T-helper 17 cell (primary cell): ENCODE measurements around the gene ADGRA3. TPM values are rescaled to one million over a fixed set of nuclear protein-coding genes. Genes with fewer than 3 reads are reported as not detected.
"Not testable (repeated sequence)": the region's sequence is repeated elsewhere in the genome, so short reads cannot be mapped to it uniquely, and the experiment has no call there.

Source experiments
- ATAC-seq: fragments of 150-1000 bp; cut with Tn5 transposase; 2 replicates; pipeline ENCODE4 v1.10.0; 2021; ENCODE audit warnings: mild to moderate bottlenecking, moderate library complexity
- DNase-seq, 3 donors: peaks; one replicate each; pipeline versions ENCODE4 v3.0.0 to v3.0.0-alpha.2; 2020 to 2021
- H3K9me3 ChIP-seq: one replicate; pipeline ENCODE4 v1.7.0; 2013; ENCODE audit warnings: low read length, mild to moderate bottlenecking; ENCODE audit not compliant: control insufficient read depth, poor library complexity, severe bottlenecking
- H3K27ac Mint-ChIP-seq: one replicate; pipeline ENCODE4 v1.8.0; 2022; ENCODE audit warnings: mild to moderate bottlenecking, moderate library complexity, mixed read lengths
- H3K27me3 Mint-ChIP-seq: one replicate; pipeline ENCODE4 v1.8.0; 2022; ENCODE audit warnings: mixed read lengths
- H3K36me3 Mint-ChIP-seq: one replicate; pipeline ENCODE4 v1.8.0; 2022; ENCODE audit warnings: low read depth, mixed read lengths
- H3K4me1 Mint-ChIP-seq: one replicate; pipeline ENCODE4 v1.8.0; 2022; ENCODE audit warnings: mild to moderate bottlenecking, mixed read lengths
- H3K4me3 Mint-ChIP-seq: one replicate; pipeline ENCODE4 v1.8.0; 2022; ENCODE audit warnings: mild to moderate bottlenecking, moderate library complexity, mixed read lengths
- total RNA-seq, 4 donors: library from RNA in 2 of 4; stranded (reverse) in 2 of 4; gene quantifications; one replicate each; pipeline ENCODE4 v1.2.3 and lab custom pipeline; 2022 to 2026

The ADGRA3 gene
- total RNA-seq, 2 donors from 2014 or later: 0.16 to 0.35 TPM

- H3K4me3 Mint-ChIP-seq: no peak overlapping the region
These were observed 117.2 kb downstream of the ADGRA3 start for GRCh38 chr4:22398671-22399070.

GRCh38 chr4:22391551-22391950, 124.3 kb downstream of the ADGRA3 start:
- H3K27me3 Mint-ChIP-seq: no peaks in the 10 kb centered on the region
- no peak overlapping the region for H3K27ac Mint-ChIP-seq
- no peak for DNase-seq

More at GRCh38 chr4:22398671-22399070, 117.2 kb downstream of the ADGRA3 start:
- H3K9me3 ChIP-seq: no peaks in the 10 kb centered on the region
- no peak for DNase-seq
- Mint-ChIP-seq H3K27ac (no peak overlapping the region), H3K36me3 (no peaks in the 10 kb centered on the region), H3K27me3 (no peaks in the 10 kb centered on the region), H3K4me1 (no peaks in the 10 kb centered on the region)
- no peak for ATAC-seq

GRCh38 chr4:22389240-22389870, 126.5 kb downstream of the ADGRA3 start:
- no peak for ATAC-seq
- Mint-ChIP-seq H3K27ac (no peak overlapping the region), H3K36me3 (no peaks in the 10 kb centered on the region), H3K27me3 (no peaks in the 10 kb centered on the region), H3K4me3 (no peak overlapping the region), H3K4me1 (no peaks in the 10 kb centered on the region)
- DNase-seq: no peak
- H3K9me3 ChIP-seq: no peaks in the 10 kb centered on the region

More at GRCh38 chr4:22391551-22391950, 124.3 kb downstream of the ADGRA3 start:
- Mint-ChIP-seq H3K4me3 (no peak overlapping the region), H3K4me1 (no peaks in the 10 kb centered on the region), H3K36me3 (no peaks in the 10 kb centered on the region)
- no peaks in the 10 kb centered on the region for H3K9me3 ChIP-seq
- no peak for ATAC-seq

GRCh38 chr4:22385611-22386011, 130.3 kb downstream of the ADGRA3 start:
- ATAC-seq (no peak), DNase-seq (no peak)
- H3K9me3 ChIP-seq: no peaks in the 10 kb centered on the region
- Mint-ChIP-seq H3K4me1 (no peaks in the 10 kb centered on the region), H3K27ac (no peak overlapping the region), H3K36me3 (no peaks in the 10 kb centered on the region), H3K27me3 (no peaks in the 10 kb centered on the region), H3K4me3 (no peak overlapping the region)

- H3K27me3 Mint-ChIP-seq: no peaks in the 10 kb centered on the region
- no peaks in the 10 kb centered on the region for H3K36me3 Mint-ChIP-seq
- DNase-seq (no peak), ATAC-seq (no peak)
- no peaks in the 10 kb centered on the region for H3K9me3 ChIP-seq
- no peak overlapping the region for H3K27ac Mint-ChIP-seq
- H3K4me3 Mint-ChIP-seq: no peak overlapping the region
- no peaks in the 10 kb centered on the region for H3K4me1 Mint-ChIP-seq
These were observed 131.7 kb downstream of the ADGRA3 start for GRCh38 chr4:22384154-22384553.

GRCh38 chr4:22382216-22382615, 133.7 kb downstream of the ADGRA3 start:
- DNase-seq, H3K4me3 Mint-ChIP-seq, ATAC-seq, H3K27me3 Mint-ChIP-seq, H3K27ac Mint-ChIP-seq, H3K9me3 ChIP-seq, H3K4me1 Mint-ChIP-seq, H3K36me3 Mint-ChIP-seq: not testable (repeated sequence)

GRCh38 chr4:22372986-22373385, 142.9 kb downstream of the ADGRA3 start:
- H3K27me3 Mint-ChIP-seq: no peaks in the 10 kb centered on the region

GRCh38 chr4:22369901-22370562, 145.8 kb downstream of the ADGRA3 start:
- H3K27me3 Mint-ChIP-seq: no peaks in the 10 kb centered on the region

More at GRCh38 chr4:22372986-22373385, 142.9 kb downstream of the ADGRA3 start:
- no peak for ATAC-seq
- H3K9me3 ChIP-seq: no peaks in the 10 kb centered on the region
- H3K4me1 Mint-ChIP-seq: no peaks in the 10 kb centered on the region
- H3K27ac Mint-ChIP-seq: no peak overlapping the region
- no peaks in the 10 kb centered on the region for H3K36me3 Mint-ChIP-seq
- no peak for DNase-seq
- H3K4me3 Mint-ChIP-seq: no peak overlapping the region

GRCh38 chr4:22363787-22364186, 152.1 kb downstream of the ADGRA3 start:
- no peaks in the 10 kb centered on the region for H3K36me3 Mint-ChIP-seq
- ATAC-seq (no peak), DNase-seq (no peak)
- H3K9me3 ChIP-seq: no peaks in the 10 kb centered on the region
- H3K4me3 Mint-ChIP-seq: no peak overlapping the region
- H3K27ac Mint-ChIP-seq: no peak overlapping the region
- no peaks in the 10 kb centered on the region for H3K4me1 Mint-ChIP-seq
- H3K27me3 Mint-ChIP-seq: no peaks in the 10 kb centered on the region

More at GRCh38 chr4:22369901-22370562, 145.8 kb downstream of the ADGRA3 start:
- no peaks in the 10 kb centered on the region for H3K4me1 Mint-ChIP-seq
- ATAC-seq: no peak
- no peak overlapping the region for H3K27ac Mint-ChIP-seq
- DNase-seq: no peak
- no peak overlapping the region for H3K4me3 Mint-ChIP-seq
- no peaks in the 10 kb centered on the region for H3K36me3 Mint-ChIP-seq
- no peaks in the 10 kb centered on the region for H3K9me3 ChIP-seq

GRCh38 chr4:22363036-22363435, 152.8 kb downstream of the ADGRA3 start:
- Mint-ChIP-seq H3K4me1 (no peaks in the 10 kb centered on the region), H3K4me3 (no peak overlapping the region), H3K27ac (no peak overlapping the region), H3K27me3 (no peaks in the 10 kb centered on the region), H3K36me3 (no peaks in the 10 kb centered on the region)
- ATAC-seq: no peak
- no peak for DNase-seq
- H3K9me3 ChIP-seq: no peaks in the 10 kb centered on the region

GRCh38 chr4:22356987-22357596, 158.8 kb downstream of the ADGRA3 start:
- Mint-ChIP-seq H3K36me3 (no peaks in the 10 kb centered on the region), H3K4me3 (no peak overlapping the region), H3K4me1 (no peaks in the 10 kb centered on the region), H3K27ac (no peak overlapping the region), H3K27me3 (no peaks in the 10 kb centered on the region)
- H3K9me3 ChIP-seq: peaks cover 5% of the 10 kb centered on the region
- ATAC-seq (peak; percentile 28), DNase-seq (no peak)

GRCh38 chr4:22348410-22348809, 167.5 kb downstream of the ADGRA3 start:
- H3K9me3 ChIP-seq: peaks cover 3% of the 10 kb centered on the region
- no peak for DNase-seq
- no peaks in the 10 kb centered on the region for H3K36me3 Mint-ChIP-seq
- no peak overlapping the region for H3K4me3 Mint-ChIP-seq
- H3K27me3 Mint-ChIP-seq: no peaks in the 10 kb centered on the region
- H3K4me1 Mint-ChIP-seq: no peaks in the 10 kb centered on the region
- ATAC-seq: no peak
- H3K27ac Mint-ChIP-seq: no peak overlapping the region

- no peaks in the 10 kb centered on the region for H3K36me3 Mint-ChIP-seq
- no peaks in the 10 kb centered on the region for H3K27me3 Mint-ChIP-seq
- no peak for DNase-seq
- H3K27ac Mint-ChIP-seq: no peak overlapping the region
- no peaks in the 10 kb centered on the region for H3K9me3 ChIP-seq
- ATAC-seq: no peak
- H3K4me3 Mint-ChIP-seq: no peak overlapping the region
- no peaks in the 10 kb centered on the region for H3K4me1 Mint-ChIP-seq
These were observed 170.2 kb downstream of the ADGRA3 start for GRCh38 chr4:22345678-22346077.
